ENCODE results near the gene SCFD2. TPM values are rescaled to one million over a fixed set of nuclear protein-coding genes. Genes with fewer than 3 reads are reported as not detected.

SCFD2 gene
- total RNA-seq, 1 experiment from 2014 or later, result 7.4 TPM

- ChIA-PET CTCF (no interaction called here), POLR2A (no interaction called here)
- intact Hi-C loops (cut with micrococcal nuclease; ENCODE audit: unreplicated experiment) (no loop called here), in situ Hi-C loops (cut with HindIII; ENCODE audit: low pct_unique_long_range_greater_than_20kb, low sequenced_read_pairs) (no loop called here)
- Histone ChIP-seq H3K9me3 (ENCODE audit: control insufficient read depth, insufficient read depth, low read depth, low read length) (no peaks in the 10 kb centered on the region), H3K27ac (ENCODE audit: low read length) (no peak overlapping the region), H3K4me3 (ENCODE audit: low read depth in 2 of 2, low read length in 2 of 2) (no peak overlapping the region), H3K27me3 (ENCODE audit: control insufficient read depth, insufficient read depth, low read length) (no peaks in the 10 kb centered on the region), H3K36me3 (ENCODE audit: control insufficient read depth, insufficient read depth, low read length) (no peaks in the 10 kb centered on the region), H3K4me1 (ENCODE audit: control insufficient read depth, insufficient read depth, low read length) (no peaks in the 10 kb centered on the region)
- TF ChIP-seq CTCF (IDR thresholded peaks at IDR 0.05) (no peak), POLR2AphosphoS5 (IDR thresholded peaks at IDR 0.05; ENCODE audit: low read depth, low read length) (no peak), REST (IDR thresholded peaks at IDR 0.05; ENCODE audit: insufficient read depth in 1 of 2, low read depth in 2 of 2, low read length in 1 of 2) (no peak), TCF7L2 (IDR thresholded peaks at IDR 0.05; ENCODE audit: low read depth, low read length) (no peak), SIN3A (IDR thresholded peaks at IDR 0.05; ENCODE audit: borderline replicate concordance, insufficient read depth, low read depth, low read length) (no peak)
- BruUV-seq (replicated peaks), result no TSS peak
- ATAC-seq (no peak), DNase-seq (ENCODE audit: low read depth, low spot score) (no peak)
Measured at GRCh38 chr4:52926196-52926974, 439.5 kb downstream of the SCFD2 start.

GRCh38 chr4:52925531-52925968, 440.3 kb downstream of the SCFD2 start:
- CTCF ChIA-PET, result no interaction called here
- POLR2A ChIA-PET, result no interaction called here
- no peak for ATAC-seq
- Histone ChIP-seq H3K9me3 (ENCODE audit: control insufficient read depth, insufficient read depth, low read depth, low read length) (no peaks in the 10 kb centered on the region), H3K36me3 (ENCODE audit: control insufficient read depth, insufficient read depth, low read length) (no peaks in the 10 kb centered on the region), H3K27ac (ENCODE audit: low read length) (no peak overlapping the region), H3K27me3 (ENCODE audit: control insufficient read depth, insufficient read depth, low read length) (no peaks in the 10 kb centered on the region), H3K4me3 (ENCODE audit: low read depth in 2 of 2, low read length in 2 of 2) (no peak overlapping the region), H3K4me1 (ENCODE audit: control insufficient read depth, insufficient read depth, low read length) (no peaks in the 10 kb centered on the region)
- DNase-seq (ENCODE audit: low read depth, low spot score), result no peak
- no TSS peak for BruUV-seq (replicated peaks)
- TF ChIP-seq SIN3A (IDR thresholded peaks at IDR 0.05; ENCODE audit: borderline replicate concordance, insufficient read depth, low read depth, low read length), result no peak
- no peak for TF ChIP-seq TCF7L2 (IDR thresholded peaks at IDR 0.05; ENCODE audit: low read depth, low read length)
- TF ChIP-seq POLR2AphosphoS5 (IDR thresholded peaks at IDR 0.05; ENCODE audit: low read depth, low read length), result no peak
- no peak for TF ChIP-seq REST (IDR thresholded peaks at IDR 0.05; ENCODE audit: insufficient read depth in 1 of 2, low read depth in 2 of 2, low read length in 1 of 2)
- TF ChIP-seq CTCF (IDR thresholded peaks at IDR 0.05), result no peak
- in situ Hi-C loops (cut with HindIII; ENCODE audit: low pct_unique_long_range_greater_than_20kb, low sequenced_read_pairs), result no loop called here
- intact Hi-C loops (cut with micrococcal nuclease; ENCODE audit: unreplicated experiment), result no loop called here
